Esophagus muscularis mucosa (tissue), 4 donors: ENCODE data around the gene C19orf33.

Source experiments
- EP300 ChIP-seq: sonication (generic); formaldehyde crosslinking; IDR thresholded peaks from one replicate; pipeline ENCODE4 v1.6.1; 2017; ENCODE audit warnings: antibody characterized with exemption
- POLR2A ChIP-seq: fragments of 450-650 bp; IDR thresholded peaks from one replicate; pipeline ENCODE4 v1.6.1; 2017; ENCODE audit warnings: antibody characterized with exemption, moderate library complexity, mild to moderate bottlenecking, low read depth
- TF ChIP-seq, protein P1 (sequence below), 3 experiments: fragments of 200-600 bp in 2 of 3; fragments of 450-650 bp in 1 of 3; sonication (generic) in 2 of 3; IDR thresholded peaks; one replicate each; pipeline ENCODE4 v1.5.1; 2017 to 2019; ENCODE audit warnings: antibody characterized with exemption in 3 of 3, mild to moderate bottlenecking in 2 of 3, moderate library complexity in 1 of 3

DNA sequence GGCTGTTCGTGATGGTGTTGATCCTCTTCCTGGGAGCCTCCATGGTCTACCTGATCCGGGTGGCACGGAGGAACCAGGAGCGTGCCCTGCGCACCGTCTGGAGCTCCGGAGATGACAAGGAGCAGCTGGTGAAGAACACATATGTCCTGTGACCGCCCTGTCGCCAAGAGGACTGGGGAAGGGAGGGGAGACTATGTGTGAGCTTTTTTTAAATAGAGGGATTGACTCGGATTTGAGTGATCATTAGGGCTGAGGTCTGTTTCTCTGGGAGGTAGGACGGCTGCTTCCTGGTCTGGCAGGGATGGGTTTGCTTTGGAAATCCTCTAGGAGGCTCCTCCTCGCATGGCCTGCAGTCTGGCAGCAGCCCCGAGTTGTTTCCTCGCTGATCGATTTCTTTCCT, 12.2 kb upstream of the C19orf33 start:
- no peak for TF ChIP-seq POLR2A
- TF ChIP-seq, protein P1, sequence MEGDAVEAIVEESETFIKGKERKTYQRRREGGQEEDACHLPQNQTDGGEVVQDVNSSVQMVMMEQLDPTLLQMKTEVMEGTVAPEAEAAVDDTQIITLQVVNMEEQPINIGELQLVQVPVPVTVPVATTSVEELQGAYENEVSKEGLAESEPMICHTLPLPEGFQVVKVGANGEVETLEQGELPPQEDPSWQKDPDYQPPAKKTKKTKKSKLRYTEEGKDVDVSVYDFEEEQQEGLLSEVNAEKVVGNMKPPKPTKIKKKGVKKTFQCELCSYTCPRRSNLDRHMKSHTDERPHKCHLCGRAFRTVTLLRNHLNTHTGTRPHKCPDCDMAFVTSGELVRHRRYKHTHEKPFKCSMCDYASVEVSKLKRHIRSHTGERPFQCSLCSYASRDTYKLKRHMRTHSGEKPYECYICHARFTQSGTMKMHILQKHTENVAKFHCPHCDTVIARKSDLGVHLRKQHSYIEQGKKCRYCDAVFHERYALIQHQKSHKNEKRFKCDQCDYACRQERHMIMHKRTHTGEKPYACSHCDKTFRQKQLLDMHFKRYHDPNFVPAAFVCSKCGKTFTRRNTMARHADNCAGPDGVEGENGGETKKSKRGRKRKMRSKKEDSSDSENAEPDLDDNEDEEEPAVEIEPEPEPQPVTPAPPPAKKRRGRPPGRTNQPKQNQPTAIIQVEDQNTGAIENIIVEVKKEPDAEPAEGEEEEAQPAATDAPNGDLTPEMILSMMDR (IDR thresholded peaks at IDR 0.05), result no peak
- TF ChIP-seq EP300, result no peak
